NCI-H1417 treated with DMSO at 0.1 percent for 48 hours (cell line): ENCODE results near the gene CLMP.
"Not testable (repeated sequence)": the region's sequence is repeated elsewhere in the genome, so short reads cannot be mapped to it uniquely, and the experiment has no call there.

ENCODE experiments used
- DNase-seq: peaks from one replicate; lab custom pipeline; 2025; lab: John Stamatoyannopoulos, UW

The CLMP gene

DNA sequence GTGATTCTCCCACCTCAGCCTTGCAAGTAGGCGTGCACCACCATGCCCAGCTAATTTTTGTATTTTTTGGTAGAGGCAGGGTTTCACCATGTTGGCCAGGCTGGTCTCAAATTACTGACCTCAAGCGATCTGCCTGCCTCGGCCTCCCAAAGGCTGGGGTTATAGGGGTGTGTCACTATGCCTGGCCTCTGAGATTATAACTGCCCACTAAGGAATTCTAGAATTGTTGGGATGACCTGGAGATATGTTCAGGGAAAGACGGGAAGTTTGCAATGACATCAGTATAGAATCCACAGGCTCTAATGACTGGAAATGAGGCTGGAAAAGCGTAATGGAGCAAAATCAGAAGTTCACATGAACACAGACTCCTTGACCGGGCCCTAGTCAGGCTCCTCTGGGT lies 62.2 kb downstream of the CLMP start:
- DNase-seq, result no peak

GRCh38 chr11:123132034-123132766 lies 62.8 kb downstream of the CLMP start:
- not testable (repeated sequence) for DNase-seq

DNA sequence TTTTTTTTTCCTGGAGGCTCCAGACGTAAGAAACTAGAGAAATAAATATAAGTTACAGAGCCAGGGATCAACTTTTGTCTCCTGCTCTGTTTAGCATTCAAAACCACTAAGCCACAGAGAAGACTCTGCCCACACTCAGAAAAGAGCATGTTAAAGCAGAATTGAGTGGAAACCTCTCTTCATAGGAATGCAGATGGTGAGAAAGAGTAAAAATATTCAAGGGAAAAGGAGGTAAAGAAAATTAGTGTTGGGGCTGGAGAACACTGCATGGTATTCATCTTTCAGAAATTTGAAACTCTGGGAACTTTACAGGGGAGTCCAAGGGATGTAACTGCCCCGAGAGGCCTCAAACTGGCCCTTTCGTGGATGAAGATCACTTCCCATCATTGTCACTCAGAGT lies 65.1 kb downstream of the CLMP start:
- DNase-seq, result no peak

GRCh38 chr11:123125169-123125568 lies 69.9 kb downstream of the CLMP start:
- DNase-seq, result no peak

GRCh38 chr11:123122852-123123251 lies 72.2 kb downstream of the CLMP start:
- no peak for DNase-seq

DNA sequence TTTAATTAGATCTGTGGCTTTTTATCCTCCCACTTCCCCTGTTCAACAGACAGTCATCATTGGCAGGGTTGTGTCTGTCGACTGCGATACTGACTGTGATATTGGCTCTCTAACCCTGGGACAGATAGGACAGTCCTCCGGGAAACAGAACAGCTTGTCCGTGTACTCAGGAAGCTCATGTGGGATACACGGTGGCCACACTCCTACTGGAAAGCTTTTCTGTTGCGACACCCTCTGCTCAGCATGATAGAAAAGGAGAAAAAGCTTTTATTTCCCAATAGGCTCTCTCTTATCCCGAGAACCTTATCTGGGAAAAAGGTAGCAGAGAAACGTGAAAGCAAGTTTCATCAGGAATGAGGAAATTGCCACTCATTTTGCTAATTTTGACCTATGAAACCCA lies 72.7 kb downstream of the CLMP start:
- no peak for DNase-seq

DNA sequence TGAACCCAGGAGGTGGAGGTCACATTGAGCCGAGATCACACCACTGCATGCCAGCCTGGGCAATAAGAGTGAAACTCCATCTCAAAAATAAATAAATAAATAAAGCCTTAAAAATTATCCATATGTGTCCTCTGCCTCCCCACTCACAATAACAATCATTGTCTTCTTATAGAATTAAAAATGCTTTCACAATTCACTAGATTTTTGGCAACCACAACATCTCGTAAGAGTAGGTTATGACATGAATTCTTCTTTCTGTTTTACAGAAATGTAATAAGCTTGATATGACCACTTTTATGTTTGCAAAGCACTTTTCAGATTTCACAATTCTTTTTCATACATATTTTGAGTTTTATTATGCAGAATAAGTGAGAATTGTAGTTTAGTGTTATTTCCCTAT lies 78.6 kb downstream of the CLMP start:
- no peak for DNase-seq

DNA sequence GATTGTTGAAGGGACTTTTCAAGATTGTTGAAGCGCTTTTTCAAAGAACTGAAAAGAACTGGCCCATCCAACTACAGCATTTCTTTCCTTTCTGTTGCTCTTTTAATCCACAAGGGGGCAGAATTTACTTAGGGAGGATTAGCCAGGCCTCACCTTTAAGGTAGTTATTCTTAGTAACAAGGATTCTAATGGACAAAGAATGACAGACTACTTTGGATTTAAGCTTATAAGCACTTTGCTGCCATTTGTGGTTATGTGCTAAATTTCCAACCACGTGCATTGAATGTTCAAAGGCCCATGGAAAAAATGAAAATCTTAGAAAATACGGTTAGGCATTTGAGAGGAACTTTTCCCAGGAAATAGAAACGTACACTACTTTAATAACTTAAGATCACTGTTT lies 83.6 kb downstream of the CLMP start:
- peak; percentile 11 for DNase-seq

- no peak for DNase-seq
Observed at GRCh38 chr11:123110397-123110796, 84.7 kb downstream of the CLMP start.

DNA sequence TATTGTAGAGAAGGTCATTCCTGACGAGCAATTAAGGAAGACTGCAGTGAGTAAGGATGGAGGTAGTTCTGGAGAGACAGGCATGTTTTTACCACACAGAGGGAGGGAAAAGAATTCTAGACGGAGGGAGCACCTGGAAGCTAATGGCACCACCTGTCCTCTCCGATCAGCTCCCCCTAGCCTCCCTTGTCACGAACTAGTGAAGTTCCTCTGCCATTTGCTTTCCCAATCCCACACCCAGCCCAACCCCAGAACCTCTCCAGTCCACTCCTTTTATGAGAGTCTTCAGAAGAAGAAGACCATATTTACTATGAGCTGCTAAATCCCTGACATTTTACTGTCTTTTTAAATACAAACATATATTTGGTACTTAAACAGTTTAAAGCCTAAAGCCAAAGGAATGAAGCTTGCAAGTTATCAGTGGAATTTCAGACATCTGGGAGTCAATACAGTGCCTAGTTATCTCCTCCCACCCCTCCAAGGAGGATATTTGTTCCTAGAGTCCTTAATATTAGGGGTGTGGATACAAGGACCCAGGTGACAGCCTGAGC lies 87.0 kb downstream of the CLMP start:
- no peak for DNase-seq

DNA sequence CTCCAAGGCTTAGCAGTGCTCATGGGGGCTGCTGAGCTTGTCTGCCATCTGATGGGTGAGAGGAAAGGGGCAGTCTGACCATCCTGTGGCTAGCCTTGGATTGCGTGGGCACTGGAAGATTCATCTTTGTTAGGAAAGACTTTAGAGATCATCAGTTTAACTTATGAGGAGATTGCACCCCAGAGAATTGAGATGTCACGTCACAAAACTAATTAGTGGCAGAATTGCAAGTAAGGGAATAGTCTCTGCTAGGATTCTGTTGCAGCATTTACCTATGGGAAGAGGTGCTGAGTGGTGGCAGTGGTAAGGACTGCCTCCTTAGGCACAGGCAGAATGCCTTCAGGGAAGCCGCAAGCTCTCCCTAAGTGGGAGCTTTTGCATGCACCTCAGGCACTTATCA lies 90.4 kb downstream of the CLMP start:
- no peak for DNase-seq

- DNase-seq, result peak; percentile 71
Observed at GRCh38 chr11:123103326-123103980, 91.6 kb downstream of the CLMP start.

DNA sequence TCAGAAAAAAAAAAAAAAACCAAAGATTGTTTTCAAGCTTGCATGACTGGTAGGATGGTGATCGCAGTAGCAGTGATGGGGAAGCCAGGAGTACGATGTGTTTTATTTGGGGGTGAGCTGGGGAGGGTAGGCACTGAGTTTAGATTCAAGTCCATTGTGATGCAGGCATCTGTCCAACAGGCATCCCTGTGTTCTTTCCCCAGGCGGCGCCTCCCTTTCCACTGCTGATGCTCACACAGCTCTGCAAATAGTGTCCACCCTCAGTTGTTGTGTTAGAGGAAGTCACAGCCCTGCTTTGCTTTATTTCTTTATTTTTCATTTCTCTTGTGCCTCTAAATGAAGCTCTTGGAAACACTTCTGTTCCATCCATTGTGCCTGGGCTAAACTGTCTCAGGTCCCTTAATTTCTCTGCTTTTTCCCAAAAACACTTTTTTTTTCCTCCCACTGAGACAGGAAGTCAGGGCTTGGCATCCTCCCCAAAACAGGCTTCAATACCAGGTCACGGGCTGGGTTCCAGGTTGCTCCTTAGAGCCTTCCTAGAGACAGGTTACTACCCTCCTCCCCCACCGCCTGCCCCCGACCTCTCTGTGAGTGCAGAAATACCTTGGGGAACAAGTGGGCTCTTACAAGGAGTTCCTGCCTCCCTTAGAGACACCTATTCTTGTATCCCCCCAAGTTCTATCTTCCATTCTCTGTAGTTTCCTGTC lies 94.5 kb downstream of the CLMP start:
- no peak for DNase-seq

DNA sequence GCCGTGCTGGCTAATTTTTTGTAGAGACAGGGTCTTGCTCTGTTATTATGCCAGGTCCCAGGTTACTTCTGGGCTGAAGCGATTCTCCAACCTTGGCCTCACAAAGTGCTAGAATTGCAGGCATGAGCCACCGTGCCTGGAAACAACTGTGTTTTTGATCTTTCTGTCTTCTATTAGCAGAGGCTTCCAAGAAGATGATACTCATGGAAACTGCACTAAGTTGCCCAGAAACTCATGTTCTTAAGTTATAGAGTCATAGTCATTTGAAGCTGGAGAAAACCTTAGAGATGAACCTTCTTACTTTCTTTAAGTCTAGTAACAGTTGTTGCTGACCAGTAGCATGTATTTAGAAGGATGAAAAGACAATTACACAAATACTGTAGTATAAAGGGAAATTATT lies 96.1 kb downstream of the CLMP start:
- DNase-seq, result no peak

GRCh38 chr11:123093739-123094138 lies 101.3 kb downstream of the CLMP start:
- no peak for DNase-seq

DNA sequence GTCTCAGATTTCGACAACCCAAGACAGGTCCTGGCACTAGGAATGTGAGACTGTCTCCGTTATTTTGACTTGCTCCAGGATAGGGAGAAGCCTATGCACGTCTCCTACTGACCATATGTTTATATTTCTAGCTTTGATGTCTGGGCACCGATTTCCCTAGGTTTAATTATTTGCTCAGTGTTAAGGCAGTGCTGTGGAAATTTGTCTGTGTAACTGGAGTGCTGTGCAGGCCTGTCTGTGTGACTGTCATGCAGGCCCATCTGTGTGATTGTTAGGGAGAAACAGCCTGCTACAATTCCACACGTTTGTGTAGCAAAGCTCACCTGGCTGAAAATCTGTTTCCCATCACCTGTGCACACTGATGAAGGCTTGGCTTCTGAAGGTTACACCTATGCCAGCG lies 103.5 kb downstream of the CLMP start:
- no peak for DNase-seq

GRCh38 chr11:123090168-123090567 lies 104.9 kb downstream of the CLMP start:
- not testable (repeated sequence) for DNase-seq

DNA sequence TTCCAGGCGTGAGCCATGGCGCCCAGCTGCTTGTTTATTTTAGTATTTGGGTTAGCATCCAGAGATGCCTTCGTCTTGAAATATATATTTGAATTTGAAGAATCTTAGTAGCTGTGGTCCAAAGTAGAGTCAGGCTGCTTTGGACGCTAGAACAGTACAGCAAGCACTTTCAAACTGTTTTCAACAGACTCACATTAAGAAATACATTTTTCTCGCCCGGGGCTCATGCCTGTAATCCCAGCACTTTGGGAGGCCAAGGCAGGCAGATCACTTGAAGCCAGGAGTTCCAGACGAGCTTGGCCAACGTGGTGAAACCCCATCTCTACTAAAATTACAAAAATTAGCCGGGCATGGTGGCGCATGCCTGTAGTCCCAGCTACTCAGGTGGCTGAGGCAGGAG lies 106.2 kb downstream of the CLMP start:
- not testable (repeated sequence) for DNase-seq

DNA sequence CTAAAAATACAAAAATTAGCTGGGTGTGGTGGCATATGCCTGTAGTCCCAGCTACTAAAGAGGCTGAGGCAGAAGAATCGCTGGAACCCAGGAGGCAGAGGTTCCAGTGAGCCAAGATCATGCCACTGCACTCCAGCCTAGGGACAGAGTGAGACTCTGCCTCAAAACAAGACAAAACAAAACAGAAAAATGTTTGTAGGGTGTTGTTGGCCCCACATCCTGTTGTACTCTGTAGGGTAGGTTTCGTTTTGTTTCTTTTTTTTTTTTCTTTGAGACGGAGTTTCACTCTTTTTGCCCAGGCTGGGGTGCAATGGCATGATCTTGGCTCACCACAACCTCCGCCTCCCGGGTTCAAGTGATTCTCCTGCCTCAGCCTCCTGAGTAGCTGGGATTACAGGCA lies 107.4 kb downstream of the CLMP start:
- not testable (repeated sequence) for DNase-seq

DNA sequence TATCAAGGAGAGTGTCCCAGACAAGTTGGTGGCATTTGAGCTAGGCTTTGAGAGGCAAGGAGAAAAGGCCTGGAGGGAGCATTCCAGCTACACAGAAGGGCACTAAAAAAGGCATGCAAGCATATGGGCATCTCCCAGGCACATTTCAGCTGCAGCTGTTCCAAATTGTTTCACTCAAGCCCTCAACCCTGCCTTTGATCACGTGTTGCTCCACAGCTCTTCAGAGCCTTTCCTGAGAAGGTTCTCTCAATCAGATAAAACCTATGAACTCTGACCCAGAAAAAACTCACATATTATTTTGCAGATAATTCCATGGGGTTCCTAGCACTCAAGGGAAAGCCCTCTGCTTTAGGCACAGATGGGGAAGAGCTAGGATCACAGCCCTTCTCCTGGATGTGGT lies 108.7 kb downstream of the CLMP start:
- DNase-seq, result no peak

GRCh38 chr11:123085497-123085896 lies 109.6 kb downstream of the CLMP start:
- no peak for DNase-seq

GRCh38 chr11:123084454-123084853 lies 110.6 kb downstream of the CLMP start:
- DNase-seq, result no peak

DNA sequence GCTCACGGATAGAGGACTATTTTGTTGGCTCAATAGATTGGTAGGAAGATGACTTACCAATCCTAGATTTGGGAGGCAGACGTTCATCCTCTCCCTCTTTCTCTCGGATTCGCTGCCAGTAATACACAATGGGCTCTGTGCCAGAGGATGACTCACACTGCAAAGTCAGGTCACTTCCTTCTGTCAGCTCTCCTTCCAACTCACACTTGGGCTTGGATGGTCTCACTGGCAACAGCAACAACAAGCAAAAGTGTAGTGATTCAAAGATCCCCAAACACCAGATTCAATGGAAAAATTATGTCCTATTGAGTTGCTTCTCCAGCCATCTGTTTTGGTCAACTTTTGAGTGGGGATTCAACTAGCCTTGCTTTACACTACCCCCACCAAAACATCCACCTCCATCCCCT lies 111.4 kb downstream of the CLMP start:
- DNase-seq, result no peak
